M059J (cell line): ENCODE results near the gene FOXL1. TPM values are rescaled to one million over a fixed set of nuclear protein-coding genes. Genes with fewer than 3 reads are reported as not detected.
A peak's percentile ranks its signal among the peaks of the same experiment; 100 is the strongest.

ENCODE experiments used
- DNase-seq: peaks from one replicate; pipeline ENCODE4 v3.0.0-alpha.2; 2012; ENCODE audit warnings: low read depth
- total RNA-seq: library from RNA; depleted of rRNA; stranded (reverse); fragments of >200 nt; shearing (Covaris generic); gene quantifications from 2 replicates; pipeline ENCODE4 v1.2.3, GENCODE V29; 2014

The FOXL1 gene
- total RNA-seq, 1 experiment from 2014 or later = 4.2 TPM

- DNase-seq = no peak
Measured at GRCh38 chr16:86568677-86569623, 9.4 kb upstream of the FOXL1 start.

- no peak for DNase-seq
Measured at GRCh38 chr16:86569701-86570447, 8.5 kb upstream of the FOXL1 start.

- DNase-seq = no peak
Measured at GRCh38 chr16:86570558-86571529, 7.5 kb upstream of the FOXL1 start.

GRCh38 chr16:86571530-86571915 lies 6.8 kb upstream of the FOXL1 start:
- DNase-seq = no peak

GRCh38 chr16:86572041-86572521 lies 6.3 kb upstream of the FOXL1 start:
- DNase-seq = no peak

GRCh38 chr16:86572606-86573005 lies 5.7 kb upstream of the FOXL1 start:
- DNase-seq = no peak

- DNase-seq = no peak
Measured at GRCh38 chr16:86573215-86573614, 5.1 kb upstream of the FOXL1 start.

- DNase-seq = no peak
Measured at GRCh38 chr16:86573646-86574508, 4.5 kb upstream of the FOXL1 start.

- no peak for DNase-seq
Measured at GRCh38 chr16:86574646-86575045, 3.7 kb upstream of the FOXL1 start.

GRCh38 chr16:86575095-86575685 lies 3.2 kb upstream of the FOXL1 start:
- no peak for DNase-seq

GRCh38 chr16:86575754-86576557 lies 2.4 kb upstream of the FOXL1 start:
- DNase-seq = peak; percentile 97

GRCh38 chr16:86576591-86577313 lies 1.6 kb upstream of the FOXL1 start:
- DNase-seq = peak; percentile 33

- DNase-seq = no peak
Measured at GRCh38 chr16:86577314-86577971, 906 bp upstream of the FOXL1 start.

- peak; percentile 39 for DNase-seq
Measured at GRCh38 chr16:86578611-86579267, 390 bp downstream of the FOXL1 start.

GRCh38 chr16:86579268-86580062 lies 1.1 kb downstream of the FOXL1 start:
- DNase-seq = no peak

GRCh38 chr16:86580063-86580790 lies 1.9 kb downstream of the FOXL1 start:
- DNase-seq = no peak
